Loucy (cell line): ENCODE results near the gene STRBP.
"Not testable (repeated sequence)": the region's sequence is repeated elsewhere in the genome, so short reads cannot be mapped to it uniquely, and the experiment has no call there.

Experiments used
- H2AFZ ChIP-seq: fragments of 200-600 bp; sonication (generic); 2 replicates; pipeline ENCODE4 v1.6.0; 2016; ENCODE audit warnings: antibody characterized with exemption, mild to moderate bottlenecking, low read length, moderate library complexity
- H3F3A ChIP-seq: fragments of 200-600 bp; 2 replicates; pipeline ENCODE4 v1.6.0; 2016; ENCODE audit warnings: antibody characterized with exemption, low read depth, mild to moderate bottlenecking
- H3K27me3 ChIP-seq: fragments of 200-600 bp; sonication (generic); 2 replicates; pipeline ENCODE4 v1.6.1; 2014; ENCODE audit warnings: low read length, mild to moderate bottlenecking; ENCODE audit not compliant: insufficient read depth, poor library complexity, severe bottlenecking
- H3K36me3 ChIP-seq: fragments of 200-600 bp; sonication (generic); 2 replicates; pipeline ENCODE4 v1.6.1; 2016; ENCODE audit warnings: low read length; ENCODE audit not compliant: insufficient read depth
- H3K4me1 ChIP-seq: fragments of 200-600 bp; sonication (generic); 2 replicates; pipeline ENCODE4 v1.5.1; 2014; ENCODE audit warnings: low read length, mild to moderate bottlenecking; ENCODE audit not compliant: insufficient read depth, poor library complexity, severe bottlenecking
- H3K4me2 ChIP-seq: fragments of 200-600 bp; sonication (generic); 2 replicates; pipeline ENCODE4 v1.6.0; 2014; ENCODE audit warnings: antibody characterized with exemption, low read length, low read depth, mild to moderate bottlenecking; ENCODE audit not compliant: poor library complexity, severe bottlenecking
- H3K4me3 ChIP-seq: fragments of 200-600 bp; sonication (generic); 2 replicates; pipeline ENCODE4 v1.5.1; 2014; ENCODE audit warnings: low read length, mild to moderate bottlenecking, mixed read lengths; ENCODE audit not compliant: poor library complexity, severe bottlenecking
- H3K79me2 ChIP-seq: fragments of 200-600 bp; sonication (generic); 2 replicates; pipeline ENCODE4 v1.6.1; 2014; ENCODE audit warnings: low read length; ENCODE audit not compliant: insufficient read depth
- H3K9ac ChIP-seq: fragments of 200-600 bp; sonication (generic); 2 replicates; pipeline ENCODE4 v1.6.0; 2014; ENCODE audit warnings: mild to moderate bottlenecking, low read depth, low read length, moderate library complexity; ENCODE audit not compliant: poor library complexity, severe bottlenecking
- H3K9me2 ChIP-seq: fragments of 200-600 bp; sonication (generic); replicated peaks from 2 replicates; pipeline ENCODE4 v1.6.1; 2016; ENCODE audit warnings: low read depth, low read length, mixed read lengths
- H3K9me3 ChIP-seq: fragments of 200-600 bp; sonication (generic); 2 replicates; pipeline ENCODE4 v1.6.1; 2014; ENCODE audit warnings: mild to moderate bottlenecking, antibody characterized with exemption, low read length, low read depth; ENCODE audit not compliant: insufficient read depth
- H4K20me1 ChIP-seq: fragments of 200-600 bp; sonication (generic); 2 replicates; pipeline ENCODE4 v1.6.0; 2014; ENCODE audit warnings: antibody characterized with exemption, low read length, mild to moderate bottlenecking; ENCODE audit not compliant: insufficient read depth, poor library complexity, severe bottlenecking
- CTCF ChIP-seq: fragments of 200-600 bp; sonication (generic); conservative IDR thresholded peaks from 2 replicates; pipeline ENCODE4 v1.5.1; 2014; ENCODE audit warnings: mild to moderate bottlenecking, antibody characterized with exemption, low read length
- EZH2phosphoT487 ChIP-seq: fragments of 200-600 bp; IDR thresholded peaks from 2 replicates; pipeline ENCODE4 v1.6.1; 2018; ENCODE audit warnings: antibody characterized with exemption, mild to moderate bottlenecking, moderate library complexity, borderline replicate concordance

STRBP gene

GRCh38 chr9:123206065-123206464 lies 62.3 kb downstream of the STRBP start:
- no peaks in the 10 kb centered on the region for H3K9me2 ChIP-seq
- H3K9me3 ChIP-seq, result no peaks in the 10 kb centered on the region; the same call in 1 of the 2 replicates
- H3K4me1 ChIP-seq, result no peaks in the 10 kb centered on the region
- TF ChIP-seq CTCF, result no peak
- no peak for TF ChIP-seq EZH2phosphoT487
- no peak overlapping the region for H3K9ac ChIP-seq
- H3K36me3 ChIP-seq, result 0 out of 2 replicates have a peak, but pooled peaks cover 5% of the 10 kb centered on the region
- peaks cover 26% of the 10 kb centered on the region for H3K79me2 ChIP-seq
- no peak overlapping the region for H2AFZ ChIP-seq
- no peak overlapping the region for H3K4me3 ChIP-seq
- H3F3A ChIP-seq, result no peaks in the 10 kb centered on the region
- H3K4me2 ChIP-seq, result no peak overlapping the region
- no peaks in the 10 kb centered on the region for H3K27me3 ChIP-seq
- peaks cover 4% of the 10 kb centered on the region for H4K20me1 ChIP-seq

- no peaks in the 10 kb centered on the region for H3K9me2 ChIP-seq
- no peak overlapping the region for H3K9ac ChIP-seq
- no peak overlapping the region for H3K4me3 ChIP-seq
- H3K4me1 ChIP-seq, result no peaks in the 10 kb centered on the region
- TF ChIP-seq EZH2phosphoT487 (no peak), CTCF (no peak)
- no peaks in the 10 kb centered on the region for H3K27me3 ChIP-seq
- no peaks in the 10 kb centered on the region; the same call in 1 of the 2 replicates for H3K9me3 ChIP-seq
- H3K36me3 ChIP-seq, result 0 out of 2 replicates have a peak, but pooled peaks cover 5% of the 10 kb centered on the region
- H4K20me1 ChIP-seq, result no peaks in the 10 kb centered on the region
- no peaks in the 10 kb centered on the region for H3F3A ChIP-seq
- no peak overlapping the region for H2AFZ ChIP-seq
- H3K79me2 ChIP-seq, result peaks cover 10% of the 10 kb centered on the region
- H3K4me2 ChIP-seq, result no peak overlapping the region
Observed at GRCh38 chr9:123201083-123201482, 67.3 kb downstream of the STRBP start.

- H3K9me2 ChIP-seq, H3K27me3 ChIP-seq, H3K9ac ChIP-seq, H3K36me3 ChIP-seq, H3K4me3 ChIP-seq, H4K20me1 ChIP-seq, H3K4me2 ChIP-seq, H3F3A ChIP-seq, H3K4me1 ChIP-seq, H3K9me3 ChIP-seq, H3K79me2 ChIP-seq, H2AFZ ChIP-seq: not testable (repeated sequence)
Observed at GRCh38 chr9:123200469-123200868, 67.9 kb downstream of the STRBP start.

GRCh38 chr9:123196124-123196523 lies 72.3 kb downstream of the STRBP start:
- no peak overlapping the region for H3K4me3 ChIP-seq
- no peak for TF ChIP-seq EZH2phosphoT487
- no peak for TF ChIP-seq CTCF
- H3K9ac ChIP-seq, result no peak overlapping the region
- no peak overlapping the region for H2AFZ ChIP-seq
- no peaks in the 10 kb centered on the region for H3F3A ChIP-seq
- no peak overlapping the region for H3K4me2 ChIP-seq
- H3K4me1 ChIP-seq, result peaks cover 4% of the 10 kb centered on the region
- H4K20me1 ChIP-seq, result peaks cover 3% of the 10 kb centered on the region
- no peaks in the 10 kb centered on the region for H3K27me3 ChIP-seq
- no peaks in the 10 kb centered on the region for H3K9me3 ChIP-seq
- H3K9me2 ChIP-seq, result no peaks in the 10 kb centered on the region
- no peaks in the 10 kb centered on the region for H3K36me3 ChIP-seq
- H3K79me2 ChIP-seq, result peaks cover 10% of the 10 kb centered on the region; the same call in 1 of the 2 replicates
